ENCODE measurements around the gene OSBPL5.

OSBPL5 gene

GRCh38 chr11:3130269-3131071 is 34.6 kb downstream of the OSBPL5 start:
- DNase-seq (ENCODE audit: low spot score) = peak; percentile 87
- no peaks in the 10 kb centered on the region for H3K36me3 ChIP-seq (ENCODE audit: low read depth)
- ATAC-seq (ENCODE audit: low read depth) = peak; percentile 89

DNA sequence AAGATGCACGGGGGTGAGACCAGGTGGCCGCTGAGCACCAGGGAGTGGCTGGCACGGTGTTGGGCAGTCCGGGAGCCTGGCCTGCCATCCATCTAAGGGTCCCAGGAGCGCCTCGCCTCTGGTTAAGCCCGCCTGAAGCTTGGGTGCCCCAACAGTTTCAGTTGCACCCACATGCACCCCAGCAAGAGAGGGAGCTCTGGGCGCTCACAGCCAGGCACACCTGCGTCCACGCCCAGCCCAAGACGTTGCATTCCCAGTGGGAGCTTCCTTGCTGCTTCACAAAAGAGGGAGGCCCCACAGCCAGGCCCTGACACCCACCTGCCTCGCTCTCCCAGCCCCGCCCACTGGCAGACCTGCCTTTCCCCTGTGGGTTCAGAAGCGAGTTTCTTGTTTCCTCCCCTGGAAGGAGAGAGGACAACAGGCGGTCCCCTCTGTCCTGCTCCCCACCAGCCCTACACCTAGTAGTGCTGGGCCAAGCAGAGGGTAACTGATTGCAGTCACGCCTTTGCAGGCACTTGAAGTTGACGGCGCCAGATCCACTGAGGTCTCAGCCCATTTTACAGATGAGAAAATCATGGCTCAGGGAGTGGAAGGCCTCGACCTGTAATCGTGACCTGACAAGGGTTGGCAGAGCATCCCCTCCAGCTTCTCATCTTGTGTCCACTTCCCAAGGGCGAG is 35.4 kb downstream of the OSBPL5 start:
- no peaks in the 10 kb centered on the region for H3K36me3 ChIP-seq (ENCODE audit: low read depth)
- DNase-seq (ENCODE audit: low spot score) (peak; percentile 62), ATAC-seq (ENCODE audit: low read depth) (no peak)
- H3K4me1 ChIP-seq (ENCODE audit: insufficient read depth, poor library complexity, severe bottlenecking) = peaks cover 24% of the 10 kb centered on the region
- no peak overlapping the region for H3K4me3 ChIP-seq (ENCODE audit: severe bottlenecking)
- H3K27me3 ChIP-seq (ENCODE audit: insufficient read depth, poor library complexity, severe bottlenecking) = no peaks in the 10 kb centered on the region
- H3K9me3 ChIP-seq (ENCODE audit: severe bottlenecking) = no peaks in the 10 kb centered on the region
- TF ChIP-seq, protein P1, sequence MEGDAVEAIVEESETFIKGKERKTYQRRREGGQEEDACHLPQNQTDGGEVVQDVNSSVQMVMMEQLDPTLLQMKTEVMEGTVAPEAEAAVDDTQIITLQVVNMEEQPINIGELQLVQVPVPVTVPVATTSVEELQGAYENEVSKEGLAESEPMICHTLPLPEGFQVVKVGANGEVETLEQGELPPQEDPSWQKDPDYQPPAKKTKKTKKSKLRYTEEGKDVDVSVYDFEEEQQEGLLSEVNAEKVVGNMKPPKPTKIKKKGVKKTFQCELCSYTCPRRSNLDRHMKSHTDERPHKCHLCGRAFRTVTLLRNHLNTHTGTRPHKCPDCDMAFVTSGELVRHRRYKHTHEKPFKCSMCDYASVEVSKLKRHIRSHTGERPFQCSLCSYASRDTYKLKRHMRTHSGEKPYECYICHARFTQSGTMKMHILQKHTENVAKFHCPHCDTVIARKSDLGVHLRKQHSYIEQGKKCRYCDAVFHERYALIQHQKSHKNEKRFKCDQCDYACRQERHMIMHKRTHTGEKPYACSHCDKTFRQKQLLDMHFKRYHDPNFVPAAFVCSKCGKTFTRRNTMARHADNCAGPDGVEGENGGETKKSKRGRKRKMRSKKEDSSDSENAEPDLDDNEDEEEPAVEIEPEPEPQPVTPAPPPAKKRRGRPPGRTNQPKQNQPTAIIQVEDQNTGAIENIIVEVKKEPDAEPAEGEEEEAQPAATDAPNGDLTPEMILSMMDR (IDR thresholded peaks at IDR 0.05; ENCODE audit: poor library complexity, severe bottlenecking) = no peak
- no peak overlapping the region for H3K27ac ChIP-seq (ENCODE audit: poor library complexity, severe bottlenecking)

More at GRCh38 chr11:3130269-3131071, 34.6 kb downstream of the OSBPL5 start:
- Histone ChIP-seq H3K9me3 (ENCODE audit: severe bottlenecking) (no peaks in the 10 kb centered on the region), H3K4me1 (ENCODE audit: insufficient read depth, poor library complexity, severe bottlenecking) (peaks cover 17% of the 10 kb centered on the region), H3K27ac (ENCODE audit: poor library complexity, severe bottlenecking) (peak overlapping the region; percentile 22), H3K4me3 (ENCODE audit: severe bottlenecking) (no peak overlapping the region), H3K27me3 (ENCODE audit: insufficient read depth, poor library complexity, severe bottlenecking) (no peaks in the 10 kb centered on the region)
- TF ChIP-seq, protein P1 (IDR thresholded peaks at IDR 0.05; ENCODE audit: poor library complexity, severe bottlenecking) = no peak

- Histone ChIP-seq H3K36me3 (ENCODE audit: low read depth) (no peaks in the 10 kb centered on the region), H3K4me3 (ENCODE audit: severe bottlenecking) (no peak overlapping the region), H3K9me3 (ENCODE audit: severe bottlenecking) (no peaks in the 10 kb centered on the region), H3K4me1 (ENCODE audit: insufficient read depth, poor library complexity, severe bottlenecking) (peaks cover 27% of the 10 kb centered on the region), H3K27me3 (ENCODE audit: insufficient read depth, poor library complexity, severe bottlenecking) (no peaks in the 10 kb centered on the region), H3K27ac (ENCODE audit: poor library complexity, severe bottlenecking) (no peak overlapping the region)
- TF ChIP-seq, protein P1 (IDR thresholded peaks at IDR 0.05; ENCODE audit: poor library complexity, severe bottlenecking) = no peak
- no peak for ATAC-seq (ENCODE audit: low read depth)
- no peak for DNase-seq (ENCODE audit: low spot score)
Observed at GRCh38 chr11:3129181-3129590, 35.9 kb downstream of the OSBPL5 start.

DNA sequence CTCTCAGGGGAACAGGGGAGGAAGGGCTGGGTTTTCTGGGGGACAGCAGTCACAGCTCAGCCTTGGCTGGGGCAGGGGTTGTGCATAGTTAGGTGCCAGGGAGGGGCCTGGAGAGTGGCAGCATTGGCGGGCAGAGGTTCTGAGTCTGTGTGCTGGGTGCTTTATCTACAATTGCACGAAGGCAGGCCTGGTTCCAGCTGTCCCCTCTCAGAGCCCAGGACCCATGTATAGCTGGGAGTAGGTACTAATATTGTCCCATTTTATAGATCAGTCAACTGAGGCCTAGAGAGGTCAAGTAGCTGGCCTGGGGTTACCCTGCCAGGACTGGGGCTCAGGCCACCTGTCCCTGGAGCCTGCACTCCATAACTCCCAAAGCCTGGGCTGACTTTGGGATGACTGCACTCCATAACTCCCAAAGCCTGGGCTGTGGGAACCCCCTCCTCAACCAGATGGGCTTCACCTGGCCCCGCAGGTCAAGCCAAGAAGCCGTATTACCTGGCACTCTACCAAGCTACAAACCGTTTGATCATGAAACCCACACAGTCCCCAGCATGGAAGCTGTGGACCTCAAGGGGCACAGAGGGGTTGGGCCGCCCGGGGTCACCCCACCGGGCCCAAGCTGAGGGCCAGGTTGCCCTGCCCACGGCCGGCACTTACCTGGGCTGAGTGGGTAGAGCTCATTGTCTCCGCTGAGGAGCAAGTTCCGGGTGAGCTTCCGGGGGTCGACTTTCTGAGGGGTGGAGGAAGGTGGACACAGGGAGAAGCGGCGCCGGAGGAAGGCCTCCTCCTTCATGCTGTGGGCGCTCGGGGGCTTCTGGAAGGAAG is 36.5 kb downstream of the OSBPL5 start:
- H3K9me3 ChIP-seq (ENCODE audit: severe bottlenecking) = no peaks in the 10 kb centered on the region
- no peak overlapping the region for H3K27ac ChIP-seq (ENCODE audit: poor library complexity, severe bottlenecking)
- peaks cover 33% of the 10 kb centered on the region for H3K4me1 ChIP-seq (ENCODE audit: insufficient read depth, poor library complexity, severe bottlenecking)
- no peak overlapping the region for H3K4me3 ChIP-seq (ENCODE audit: severe bottlenecking)
- ATAC-seq (ENCODE audit: low read depth) = no peak
- H3K36me3 ChIP-seq (ENCODE audit: low read depth) = no peaks in the 10 kb centered on the region
- TF ChIP-seq, protein P1 (IDR thresholded peaks at IDR 0.05; ENCODE audit: poor library complexity, severe bottlenecking) = no peak
- no peaks in the 10 kb centered on the region for H3K27me3 ChIP-seq (ENCODE audit: insufficient read depth, poor library complexity, severe bottlenecking)
- peak; percentile 53 for DNase-seq (ENCODE audit: low spot score)
